OCI-LY1 (cell line): ENCODE data around the gene PANK3.

Experiments used
- H2AFZ ChIP-seq: fragments of 200-600 bp; sonication (generic), shearing (Covaris generic); 2 replicates; pipeline ENCODE4 v1.6.0; 2014; ENCODE audit warnings: antibody characterized with exemption, mild to moderate bottlenecking, low read length
- H3F3A ChIP-seq: fragments of 200-600 bp; sonication (generic), shearing (Covaris generic); 2 replicates; pipeline ENCODE4 v1.6.0; 2014; ENCODE audit warnings: mild to moderate bottlenecking, antibody characterized with exemption, low read length, moderate library complexity; ENCODE audit not compliant: insufficient read depth
- H3K27ac ChIP-seq: fragments of 200-600 bp; sonication (generic); 2 replicates; pipeline ENCODE4 v1.5.1; 2014; ENCODE audit warnings: low read length, mixed run types, mild to moderate bottlenecking, low read depth; ENCODE audit not compliant: poor library complexity, severe bottlenecking
- H3K27me3 ChIP-seq: fragments of 200-600 bp; sonication (generic); 2 replicates; pipeline ENCODE4 v1.6.0; 2014; ENCODE audit warnings: antibody characterized with exemption, mild to moderate bottlenecking, low read length, moderate library complexity; ENCODE audit not compliant: insufficient read depth
- H3K36me3 ChIP-seq: fragments of 200-600 bp; sonication (generic); 2 replicates; pipeline ENCODE4 v1.6.1; 2014; ENCODE audit warnings: mild to moderate bottlenecking, antibody characterized with exemption, low read length, moderate library complexity, mixed read lengths; ENCODE audit not compliant: insufficient read depth
- H3K4me1 ChIP-seq: fragments of 200-600 bp; sonication (generic); 2 replicates; pipeline ENCODE4 v1.5.1; 2014; ENCODE audit warnings: mild to moderate bottlenecking, low read length, moderate library complexity; ENCODE audit not compliant: insufficient read depth, severe bottlenecking
- H3K4me2 ChIP-seq: fragments of 200-600 bp; sonication (generic), shearing (Covaris generic); 2 replicates; pipeline ENCODE4 v1.6.1; 2014; ENCODE audit warnings: low read length
- H3K4me3 ChIP-seq: fragments of 200-600 bp; sonication (generic); 2 replicates; pipeline ENCODE4 v1.5.1; 2014; ENCODE audit warnings: low read length, low read depth, mild to moderate bottlenecking, mixed read lengths; ENCODE audit not compliant: poor library complexity, severe bottlenecking
- H3K79me2 ChIP-seq: fragments of 200-600 bp; shearing (Covaris generic); 2 replicates; pipeline ENCODE4 v1.6.1; 2016; ENCODE audit warnings: mixed run types, low read length, mixed read lengths; ENCODE audit not compliant: insufficient read depth
- H3K9ac ChIP-seq: fragments of 200-600 bp; sonication (generic), shearing (Covaris generic); 2 replicates; pipeline ENCODE4 v1.6.1; 2014; ENCODE audit warnings: mild to moderate bottlenecking, low read length, mixed read lengths
- H3K9me2 ChIP-seq: fragments of 200-600 bp; sonication (generic), shearing (Covaris generic); 2 replicates; pipeline ENCODE4 v1.6.1; 2014; ENCODE audit warnings: low read depth, mild to moderate bottlenecking, low read length, mixed read lengths
- H3K9me3 ChIP-seq: fragments of 200-600 bp; shearing (Covaris generic); 2 replicates; pipeline ENCODE4 v1.6.1; 2014; ENCODE audit warnings: low read length, mixed read lengths
- H4K20me1 ChIP-seq: fragments of 200-600 bp; sonication (generic), shearing (Covaris generic); 2 replicates; pipeline ENCODE4 v1.6.0; 2016; ENCODE audit warnings: mild to moderate bottlenecking, low read length; ENCODE audit not compliant: insufficient read depth
- CTCF ChIP-seq: fragments of 200-600 bp; sonication (generic), shearing (Covaris generic); IDR thresholded peaks from 2 replicates; pipeline ENCODE4 v1.5.1; 2017; ENCODE audit warnings: mild to moderate bottlenecking, antibody characterized with exemption, low read length, moderate library complexity, mixed read lengths
- EZH2 ChIP-seq: fragments of 200-600 bp; sonication (generic), shearing (Covaris generic); IDR thresholded peaks from 2 replicates; pipeline ENCODE4 v1.8.0; 2017; ENCODE audit warnings: borderline replicate concordance, mixed run types, mild to moderate bottlenecking, antibody characterized with exemption, low read length, moderate library complexity, mixed read lengths

The PANK3 gene

DNA sequence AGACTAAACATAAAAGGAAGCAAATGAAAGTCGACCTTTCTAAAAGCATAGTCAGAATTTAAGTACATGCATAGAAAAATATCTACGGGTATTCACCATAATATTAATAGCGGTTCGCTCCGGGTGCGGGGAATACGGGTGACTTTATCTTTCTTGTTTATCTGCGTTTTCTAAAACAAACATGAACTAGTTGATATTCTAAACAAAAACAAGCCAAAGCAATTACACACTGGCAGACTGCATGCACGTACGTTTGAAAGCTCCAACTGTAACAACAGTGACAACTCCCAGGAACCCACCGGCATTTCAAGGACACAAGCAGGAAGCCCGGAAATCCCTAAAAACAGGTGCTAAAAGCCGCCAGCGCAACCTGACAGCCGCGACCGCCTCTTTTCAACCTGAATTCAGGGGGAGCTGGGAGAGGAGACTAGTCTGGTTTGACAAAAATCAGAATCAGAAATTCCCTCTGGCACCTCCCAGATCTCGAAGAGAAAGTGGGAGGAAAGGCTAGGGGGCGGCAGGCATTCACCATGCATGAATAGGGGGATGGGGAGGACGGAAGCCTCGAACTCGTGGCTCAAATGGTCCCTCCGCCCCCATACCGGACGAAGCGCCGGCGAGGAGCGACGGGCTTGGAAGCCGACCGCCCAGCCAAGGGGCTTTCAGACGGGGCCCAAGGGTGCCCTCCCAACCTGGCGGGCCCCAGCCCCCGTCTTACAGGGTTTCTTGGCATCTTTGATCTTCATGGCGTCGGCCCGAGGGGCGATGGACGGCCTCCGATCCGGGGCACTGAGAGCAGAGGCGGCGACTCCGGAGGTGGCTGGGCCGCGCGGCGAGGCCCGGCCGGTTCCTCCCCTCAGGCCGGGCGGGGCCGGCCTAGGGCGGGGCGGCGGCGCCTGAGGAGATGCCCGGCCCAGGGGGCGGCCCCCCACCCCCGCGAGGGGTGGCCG, at the start of gene PANK3:
Gene PANK3, minus strand, starts transcription at position 831 of the 950 bp plus-strand sequence. Its CDS starts 85 bp downstream, at position 746.
- TF ChIP-seq EZH2, result no peak
- no peak for TF ChIP-seq CTCF
- Histone ChIP-seq H3K27ac (peak within 1 kb of the TSS; percentile 71), H3K9me3 (peaks cover 7% of the 10 kb centered on the region; the same call in 1 of the 2 replicates), H3K4me1 (peaks cover 20% of the 10 kb centered on the region), H3K79me2 (peaks cover 49% of the 10 kb centered on the region), H3K36me3 (peaks cover 33% of the 10 kb centered on the region), H3K9me2 (no peaks in the 10 kb centered on the region), H3K9ac (peak within 1 kb of the TSS; percentile 89), H2AFZ (no peak within 1 kb of the TSS), H4K20me1 (no peaks in the 10 kb centered on the region), H3F3A (no peaks in the 10 kb centered on the region), H3K4me3 (peak within 1 kb of the TSS; percentile 97), H3K4me2 (peak within 1 kb of the TSS; percentile 88), H3K27me3 (no peaks in the 10 kb centered on the region)

DNA sequence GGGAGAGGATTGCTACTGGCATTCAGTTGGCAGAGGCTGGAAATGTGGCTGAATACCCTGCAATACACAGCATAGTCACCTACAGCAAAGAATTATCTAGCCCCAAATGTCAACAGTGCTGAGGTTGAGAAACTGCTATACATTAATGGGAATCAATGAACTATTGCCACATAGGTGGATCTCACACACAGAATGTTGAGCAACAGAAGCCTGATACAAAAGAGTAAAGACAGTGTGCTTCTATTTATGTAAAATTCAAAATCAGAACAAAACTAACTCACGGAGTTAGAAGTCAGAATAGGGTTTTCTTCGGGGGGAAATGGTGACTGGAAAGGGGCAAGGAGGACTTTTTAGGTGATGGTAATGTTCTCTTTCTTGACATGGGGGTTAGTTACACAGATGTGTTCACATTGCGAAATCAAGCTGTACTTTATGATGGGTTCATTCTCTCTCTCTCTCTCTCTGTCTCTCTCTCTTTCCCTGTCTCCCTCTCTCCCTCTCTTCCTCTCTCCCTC, 45.7 kb upstream of the PANK3 start:
- Histone ChIP-seq H3K4me1 (no peaks in the 10 kb centered on the region), H3F3A (no peaks in the 10 kb centered on the region), H3K27ac (no peak overlapping the region), H3K9me3 (no peaks in the 10 kb centered on the region), H3K4me2 (no peak overlapping the region), H3K27me3 (no peaks in the 10 kb centered on the region), H3K79me2 (no peaks in the 10 kb centered on the region), H3K9me2 (no peaks in the 10 kb centered on the region), H4K20me1 (no peaks in the 10 kb centered on the region), H3K36me3 (no peaks in the 10 kb centered on the region), H3K9ac (no peak overlapping the region), H3K4me3 (no peak overlapping the region), H2AFZ (no peak overlapping the region)
- TF ChIP-seq CTCF (no peak), EZH2 (no peak)

- no peaks in the 10 kb centered on the region for H3K9me2 ChIP-seq
- H3K36me3 ChIP-seq, result no peaks in the 10 kb centered on the region
- H4K20me1 ChIP-seq, result no peaks in the 10 kb centered on the region
- H3K4me1 ChIP-seq, result no peaks in the 10 kb centered on the region
- TF ChIP-seq EZH2, result no peak
- TF ChIP-seq CTCF, result no peak
- H3K4me2 ChIP-seq, result no peak overlapping the region
- H3K27ac ChIP-seq, result no peak overlapping the region
- H3K9me3 ChIP-seq, result no peaks in the 10 kb centered on the region
- no peaks in the 10 kb centered on the region for H3K27me3 ChIP-seq
- H2AFZ ChIP-seq, result no peak overlapping the region
- no peaks in the 10 kb centered on the region for H3K79me2 ChIP-seq
- H3K4me3 ChIP-seq, result no peak overlapping the region
- no peak overlapping the region for H3K9ac ChIP-seq
- H3F3A ChIP-seq, result no peaks in the 10 kb centered on the region
These were observed 41.6 kb upstream of the PANK3 start for GRCh38 chr5:168620807-168621206.
